Activated T-helper 1 cell treated with Interleukin-2 at 50 U/mL for 16 hours (primary cell): Measurements from ENCODE around the gene RCCD1.
"Not testable (repeated sequence)": the region's sequence is repeated elsewhere in the genome, so short reads cannot be mapped to it uniquely, and the experiment has no call there.

ENCODE experiments used
- DNase-seq: peaks from one replicate; pipeline ENCODE4 v3.0.0-alpha.2; 2020; ENCODE audit warnings: low read depth

The RCCD1 gene, protein sequence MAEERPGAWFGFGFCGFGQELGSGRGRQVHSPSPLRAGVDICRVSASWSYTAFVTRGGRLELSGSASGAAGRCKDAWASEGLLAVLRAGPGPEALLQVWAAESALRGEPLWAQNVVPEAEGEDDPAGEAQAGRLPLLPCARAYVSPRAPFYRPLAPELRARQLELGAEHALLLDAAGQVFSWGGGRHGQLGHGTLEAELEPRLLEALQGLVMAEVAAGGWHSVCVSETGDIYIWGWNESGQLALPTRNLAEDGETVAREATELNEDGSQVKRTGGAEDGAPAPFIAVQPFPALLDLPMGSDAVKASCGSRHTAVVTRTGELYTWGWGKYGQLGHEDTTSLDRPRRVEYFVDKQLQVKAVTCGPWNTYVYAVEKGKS

DNA sequence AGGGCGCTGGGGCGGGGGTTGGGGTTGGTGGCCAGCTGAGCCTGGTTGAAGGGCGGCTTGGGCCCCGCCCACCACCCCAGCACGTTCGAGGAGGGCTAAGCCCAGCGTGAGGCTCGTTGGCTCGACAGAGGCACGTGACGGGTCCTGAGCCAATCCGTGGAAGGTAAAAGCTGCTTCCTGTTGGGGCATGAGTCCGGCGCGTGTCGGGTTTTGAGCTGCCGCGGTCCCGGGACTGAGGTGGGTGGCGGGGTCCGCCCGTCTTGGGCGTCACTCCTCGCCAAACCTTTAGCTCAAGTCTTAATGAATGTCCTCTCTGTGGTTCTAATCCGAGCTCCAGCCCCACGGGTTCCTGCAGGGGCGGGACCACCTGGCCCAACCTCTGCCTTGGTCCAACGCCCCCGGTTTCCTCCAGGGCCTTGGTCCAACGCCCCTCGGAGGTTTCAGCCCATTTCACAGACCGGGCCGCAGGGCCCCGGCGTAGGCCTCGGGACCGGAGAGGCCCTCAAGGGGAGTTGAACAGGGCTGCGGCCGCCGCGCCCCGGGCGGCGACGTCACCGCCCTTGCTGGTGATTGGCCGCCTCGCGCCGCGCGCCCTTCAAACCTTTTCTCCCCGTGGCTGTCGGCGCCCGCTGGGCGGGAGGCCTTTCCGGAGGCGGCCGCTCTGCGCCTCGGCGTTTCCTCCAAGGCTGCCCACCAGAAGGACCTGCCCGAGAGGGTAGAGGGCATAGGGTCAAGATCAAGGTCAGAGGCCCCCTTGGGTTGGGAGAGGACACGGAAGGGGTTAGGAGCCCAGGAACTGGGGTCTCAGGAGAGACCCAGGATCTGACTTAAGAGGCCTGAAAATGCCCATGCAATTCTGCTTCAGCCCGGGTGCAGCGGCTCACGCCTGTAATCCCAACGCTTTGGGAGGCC lies at the start of gene RCCD1:
Gene RCCD1, plus strand, starts transcription at position 173 of the 912 bp plus-strand sequence. CDS start 1,851 bp downstream, outside the sequence.
- peak; percentile 78 for DNase-seq

DNA sequence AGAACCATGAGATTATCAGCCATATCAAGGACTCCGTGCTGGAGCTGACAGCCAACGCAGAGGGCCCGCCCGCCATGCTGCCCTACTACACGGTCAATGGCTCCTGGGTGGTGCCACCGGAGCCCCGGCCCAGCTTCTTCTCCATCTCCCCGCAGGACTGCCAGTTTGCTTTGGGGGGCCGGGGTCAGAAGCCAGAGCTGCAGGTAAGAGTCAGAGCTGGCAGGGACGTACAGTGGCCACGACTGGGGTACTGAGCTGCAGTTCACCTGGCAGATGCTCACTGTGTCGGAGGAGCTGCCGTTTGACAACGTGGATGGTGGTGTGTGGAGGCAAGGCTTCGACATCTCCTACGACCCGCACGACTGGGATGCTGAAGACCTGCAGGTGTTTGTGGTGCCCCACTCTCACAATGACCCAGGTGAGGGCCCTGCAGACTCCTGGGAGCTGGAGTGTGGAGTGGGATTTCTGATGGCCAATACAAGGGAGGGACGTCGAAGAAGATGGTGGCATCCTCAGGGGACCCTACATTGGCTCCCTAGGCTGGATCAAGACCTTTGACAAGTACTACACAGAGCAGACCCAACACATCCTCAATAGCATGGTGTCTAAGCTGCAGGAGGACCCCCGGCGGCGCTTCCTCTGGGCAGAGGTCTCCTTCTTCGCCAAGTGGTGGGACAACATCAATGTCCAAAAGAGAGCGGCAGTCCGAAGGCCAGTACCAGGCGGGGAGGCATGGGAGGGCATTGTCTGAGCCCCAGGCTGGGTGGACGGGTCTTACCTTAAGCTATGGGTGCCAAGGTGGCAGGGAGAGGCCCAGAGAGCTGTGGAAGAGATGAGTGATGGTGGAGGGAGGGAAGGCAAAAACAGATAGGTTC lies 49.1 kb upstream of the RCCD1 start:
- DNase-seq = no peak

DNA sequence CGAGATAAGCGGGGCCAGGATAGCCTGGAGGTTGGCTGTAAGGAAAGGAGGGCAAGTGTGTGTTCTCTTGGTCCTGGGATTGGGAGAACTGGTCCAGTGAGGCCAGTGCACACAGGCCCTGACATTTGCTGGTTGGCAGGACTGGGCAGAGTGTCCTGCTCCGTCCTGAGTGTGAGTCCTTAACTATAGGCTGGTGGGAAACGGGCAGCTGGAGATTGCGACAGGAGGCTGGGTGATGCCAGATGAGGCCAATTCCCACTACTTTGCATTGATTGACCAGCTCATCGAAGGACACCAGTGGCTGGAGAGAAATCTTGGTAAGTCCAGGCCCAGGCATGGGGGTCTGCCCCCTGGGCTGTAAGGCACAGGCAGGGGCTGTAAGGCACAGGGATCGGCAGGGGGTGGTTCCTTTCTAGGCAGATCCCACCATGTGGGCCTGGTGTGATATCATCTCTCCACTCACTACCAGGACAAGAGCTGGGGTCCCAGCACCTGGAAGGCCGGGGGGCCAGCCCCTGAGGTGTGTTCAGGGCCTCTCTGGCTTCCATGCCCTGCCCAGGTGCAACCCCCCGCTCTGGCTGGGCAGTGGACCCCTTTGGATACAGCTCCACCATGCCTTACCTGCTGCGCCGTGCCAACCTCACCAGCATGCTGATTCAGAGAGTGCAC lies 48.4 kb upstream of the RCCD1 start:
- DNase-seq = no peak

DNA sequence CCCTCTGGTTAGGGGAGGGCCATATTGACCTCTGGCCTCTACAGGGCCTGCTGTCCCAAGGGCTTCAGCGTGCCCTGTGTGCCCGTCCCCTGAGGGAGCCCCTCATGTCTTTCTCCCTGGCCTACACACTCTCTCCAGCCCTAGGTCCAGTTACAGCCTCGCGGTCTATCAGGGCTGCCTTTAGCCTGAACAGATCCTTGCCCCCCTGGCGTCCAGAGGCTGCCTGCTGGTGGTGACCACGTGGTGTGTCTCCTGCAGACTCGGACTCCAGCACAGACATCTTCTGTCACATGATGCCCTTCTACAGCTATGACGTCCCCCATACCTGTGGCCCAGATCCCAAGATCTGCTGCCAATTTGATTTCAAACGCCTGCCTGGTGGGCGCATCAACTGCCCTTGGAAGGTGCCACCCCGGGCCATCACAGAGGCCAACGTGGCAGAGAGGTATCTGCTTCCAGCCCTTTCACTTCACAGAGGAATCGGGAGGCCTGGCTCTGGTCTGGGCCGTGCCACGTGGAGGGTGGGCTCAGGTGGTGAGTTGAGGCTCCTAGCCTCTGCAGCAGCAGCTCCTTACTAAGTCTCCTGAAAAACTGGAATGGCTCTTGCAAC lies 47.5 kb upstream of the RCCD1 start:
- DNase-seq = no peak

DNA sequence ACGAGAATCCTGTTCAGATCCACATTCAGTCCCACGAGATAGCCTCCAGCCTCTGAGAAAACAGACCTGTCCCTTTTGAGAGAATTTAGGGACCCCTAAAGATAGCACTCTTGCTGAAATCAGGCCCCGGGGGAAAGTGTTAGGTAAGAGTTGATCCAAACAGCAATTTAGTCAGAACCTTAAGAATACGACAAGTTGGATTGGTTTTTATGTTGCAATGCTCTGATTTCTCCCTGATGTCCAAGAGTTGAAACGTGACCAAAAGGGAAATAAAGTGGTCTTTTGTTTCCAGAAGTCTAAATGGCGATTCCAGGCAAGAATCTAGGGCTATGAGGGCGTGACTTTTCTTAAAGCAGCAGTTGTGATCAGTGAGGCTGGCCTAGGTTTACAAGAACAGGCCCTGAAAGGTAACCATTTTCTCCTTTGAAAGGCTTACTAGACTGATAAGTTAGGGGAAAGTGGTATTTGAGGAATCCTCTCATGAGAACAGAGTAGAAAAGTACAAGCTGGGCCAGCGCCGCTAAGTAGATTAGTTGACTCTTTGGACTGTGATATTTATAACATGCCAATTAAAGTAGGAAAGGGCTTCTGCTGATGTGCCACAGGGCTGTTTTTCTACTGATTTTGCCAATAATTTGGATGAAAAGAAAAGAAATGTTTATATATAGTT lies 46.7 kb upstream of the RCCD1 start:
- no peak for DNase-seq

DNA sequence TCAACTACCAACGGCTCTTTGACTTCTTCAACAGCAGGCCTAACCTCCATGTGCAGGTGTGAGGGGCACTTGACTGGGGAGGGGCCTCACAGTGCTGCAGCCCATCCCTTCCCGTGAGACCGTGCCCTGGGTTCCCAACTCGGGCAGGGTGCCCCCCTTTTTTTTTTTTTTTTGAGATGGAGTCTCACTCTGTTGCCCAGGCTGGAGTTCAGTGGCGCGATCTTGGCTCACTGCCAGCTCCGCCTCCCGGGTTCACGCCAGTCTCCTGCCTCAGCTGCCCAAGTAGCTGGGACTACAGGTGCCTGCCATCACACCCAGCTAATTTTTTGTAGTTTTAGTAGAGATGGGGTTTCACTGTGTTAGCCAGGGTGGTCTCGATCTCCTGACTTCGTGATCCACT lies 45.2 kb upstream of the RCCD1 start:
- DNase-seq = not testable (repeated sequence)

DNA sequence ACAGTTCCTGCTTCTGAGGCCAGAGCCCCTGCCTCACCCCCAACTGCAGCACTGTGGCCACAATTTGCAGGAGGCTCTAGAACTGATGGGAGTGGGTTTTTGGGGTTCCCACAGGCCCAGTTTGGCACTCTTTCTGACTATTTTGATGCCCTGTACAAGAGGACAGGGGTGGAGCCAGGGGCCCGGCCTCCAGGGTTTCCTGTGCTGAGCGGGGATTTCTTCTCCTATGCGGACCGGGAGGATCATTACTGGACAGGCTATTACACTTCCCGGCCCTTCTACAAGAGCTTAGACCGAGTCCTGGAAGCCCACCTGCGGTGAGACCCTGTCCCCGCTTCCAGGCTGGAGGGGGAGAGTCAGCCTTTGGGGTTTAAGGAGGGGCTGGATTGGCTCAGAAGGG lies 44.7 kb upstream of the RCCD1 start:
- no peak for DNase-seq

DNA sequence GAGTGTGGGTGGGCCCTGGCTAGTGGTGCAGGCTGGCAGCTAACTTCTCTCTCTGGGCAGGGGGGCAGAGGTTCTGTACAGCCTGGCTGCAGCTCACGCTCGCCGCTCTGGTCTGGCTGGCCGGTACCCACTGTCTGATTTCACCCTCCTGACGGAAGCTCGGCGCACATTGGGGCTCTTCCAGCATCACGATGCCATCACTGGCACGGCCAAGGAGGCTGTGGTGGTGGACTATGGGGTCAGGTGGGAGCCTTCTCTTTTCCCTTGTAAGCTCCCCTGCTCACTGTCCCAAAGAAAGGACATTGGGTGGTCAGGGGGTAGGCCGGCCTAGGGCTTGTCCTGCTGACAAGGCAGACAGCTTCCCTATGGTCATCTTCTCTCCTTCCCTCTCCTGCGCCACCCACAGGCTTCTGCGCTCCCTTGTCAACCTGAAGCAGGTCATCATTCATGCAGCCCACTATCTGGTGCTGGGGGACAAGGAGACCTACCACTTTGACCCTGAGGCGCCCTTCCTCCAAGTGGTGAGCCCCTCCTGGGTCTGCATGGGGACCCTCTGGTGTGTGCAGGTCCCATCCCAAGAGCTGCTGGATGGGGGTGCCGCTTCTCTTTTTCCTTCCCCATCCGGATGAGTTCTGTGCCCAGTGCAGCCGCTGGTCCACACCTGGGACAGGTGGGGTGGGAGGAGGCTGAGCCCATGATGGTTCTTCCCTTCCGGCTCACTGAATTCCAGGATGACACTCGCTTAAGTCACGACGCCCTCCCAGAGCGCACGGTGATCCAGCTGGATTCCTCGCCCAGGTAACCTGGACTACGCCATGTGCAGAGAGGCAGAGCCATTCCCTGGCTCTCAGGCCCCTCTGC lies 44.0 kb upstream of the RCCD1 start:
- DNase-seq = no peak

DNA sequence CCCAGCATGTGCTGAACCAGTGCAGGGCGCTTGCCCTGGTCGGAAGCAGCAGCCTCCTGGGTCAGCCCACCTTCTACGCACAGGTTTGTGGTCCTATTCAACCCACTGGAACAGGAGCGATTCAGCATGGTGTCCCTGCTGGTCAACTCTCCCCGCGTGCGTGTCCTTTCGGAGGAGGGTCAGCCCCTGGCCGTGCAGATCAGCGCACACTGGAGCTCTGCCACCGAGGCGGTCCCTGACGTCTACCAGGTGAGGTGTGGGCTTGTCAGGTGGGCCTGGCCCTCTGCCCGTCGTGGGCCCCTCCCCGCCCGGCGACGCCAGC lies 43.4 kb upstream of the RCCD1 start:
- no peak for DNase-seq

DNA sequence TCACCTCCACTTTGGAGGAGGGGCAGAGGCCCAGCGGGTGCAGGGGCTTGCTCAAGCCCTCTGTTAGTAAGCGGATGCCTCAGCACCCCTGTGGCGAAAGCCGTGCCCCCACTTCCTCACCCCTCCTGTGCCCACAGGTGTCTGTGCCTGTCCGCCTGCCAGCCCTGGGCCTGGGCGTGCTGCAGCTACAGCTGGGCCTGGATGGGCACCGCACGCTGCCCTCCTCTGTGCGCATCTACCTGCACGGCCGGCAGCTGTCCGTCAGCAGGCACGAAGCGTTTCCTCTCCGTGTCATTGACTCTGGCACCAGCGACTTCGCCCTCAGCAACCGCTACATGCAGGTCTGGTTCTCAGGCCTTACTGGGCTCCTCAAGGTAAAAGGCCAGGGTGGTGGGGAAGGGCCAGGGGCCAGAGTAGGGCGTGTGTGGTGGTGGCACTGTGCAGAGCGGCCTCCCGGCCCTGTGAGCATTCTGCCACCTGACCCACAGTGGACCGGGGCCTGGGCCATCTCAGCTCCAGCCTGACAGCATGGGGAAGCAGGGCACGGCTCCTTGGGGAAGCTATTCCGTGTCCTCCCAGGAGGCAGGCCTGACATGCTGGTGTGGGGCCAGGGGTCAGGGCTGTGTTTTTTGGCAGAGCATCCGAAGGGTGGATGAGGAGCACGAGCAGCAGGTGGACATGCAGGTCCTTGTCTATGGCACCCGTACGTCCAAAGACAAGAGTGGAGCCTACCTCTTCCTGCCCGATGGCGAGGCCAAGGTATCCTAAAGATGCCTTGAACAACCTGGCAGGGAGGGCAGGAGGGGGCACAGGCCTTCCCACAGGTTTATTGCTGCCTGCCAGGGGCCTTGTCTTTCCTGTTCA lies 42.5 kb upstream of the RCCD1 start:
- DNase-seq = no peak

DNA sequence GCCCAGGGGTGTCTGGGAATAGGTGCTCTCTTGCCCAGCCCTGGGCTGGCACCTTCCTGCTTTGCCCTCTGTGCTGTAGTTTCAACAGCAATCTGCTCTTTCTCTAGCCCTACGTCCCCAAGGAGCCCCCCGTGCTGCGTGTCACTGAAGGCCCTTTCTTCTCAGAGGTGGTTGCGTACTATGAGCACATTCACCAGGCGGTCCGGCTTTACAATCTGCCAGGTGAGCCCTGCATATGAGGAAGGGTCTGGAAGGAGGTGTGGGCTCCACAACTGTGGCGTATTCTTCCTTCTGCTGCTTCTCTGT lies 42.0 kb upstream of the RCCD1 start:
- DNase-seq = no peak

DNA sequence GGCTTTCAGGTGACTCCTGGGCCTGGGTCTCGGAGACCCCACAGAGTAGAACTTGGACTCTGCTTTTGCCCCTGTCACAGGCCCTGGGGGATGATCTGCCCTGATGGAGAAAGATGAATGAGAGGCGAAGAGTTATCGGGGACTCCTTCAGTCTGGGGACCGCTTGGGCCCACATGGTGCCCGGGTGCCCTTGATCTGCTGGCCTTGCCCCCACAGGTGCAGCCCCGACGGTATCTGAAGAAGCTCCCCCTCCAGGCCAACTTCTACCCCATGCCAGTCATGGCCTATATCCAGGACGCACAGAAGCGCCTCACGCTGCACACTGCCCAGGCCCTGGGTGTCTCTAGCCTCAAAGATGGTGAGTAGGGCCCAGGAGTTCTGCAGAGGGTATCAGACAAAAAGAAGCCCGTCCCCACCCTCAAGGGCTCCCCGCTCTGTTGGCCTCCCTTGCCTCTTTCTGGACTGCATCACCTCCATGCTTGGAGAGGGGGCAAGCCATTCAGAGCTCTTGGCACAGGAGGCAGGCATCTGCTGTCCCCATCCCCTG lies 41.2 kb upstream of the RCCD1 start:
- DNase-seq = no peak

DNA sequence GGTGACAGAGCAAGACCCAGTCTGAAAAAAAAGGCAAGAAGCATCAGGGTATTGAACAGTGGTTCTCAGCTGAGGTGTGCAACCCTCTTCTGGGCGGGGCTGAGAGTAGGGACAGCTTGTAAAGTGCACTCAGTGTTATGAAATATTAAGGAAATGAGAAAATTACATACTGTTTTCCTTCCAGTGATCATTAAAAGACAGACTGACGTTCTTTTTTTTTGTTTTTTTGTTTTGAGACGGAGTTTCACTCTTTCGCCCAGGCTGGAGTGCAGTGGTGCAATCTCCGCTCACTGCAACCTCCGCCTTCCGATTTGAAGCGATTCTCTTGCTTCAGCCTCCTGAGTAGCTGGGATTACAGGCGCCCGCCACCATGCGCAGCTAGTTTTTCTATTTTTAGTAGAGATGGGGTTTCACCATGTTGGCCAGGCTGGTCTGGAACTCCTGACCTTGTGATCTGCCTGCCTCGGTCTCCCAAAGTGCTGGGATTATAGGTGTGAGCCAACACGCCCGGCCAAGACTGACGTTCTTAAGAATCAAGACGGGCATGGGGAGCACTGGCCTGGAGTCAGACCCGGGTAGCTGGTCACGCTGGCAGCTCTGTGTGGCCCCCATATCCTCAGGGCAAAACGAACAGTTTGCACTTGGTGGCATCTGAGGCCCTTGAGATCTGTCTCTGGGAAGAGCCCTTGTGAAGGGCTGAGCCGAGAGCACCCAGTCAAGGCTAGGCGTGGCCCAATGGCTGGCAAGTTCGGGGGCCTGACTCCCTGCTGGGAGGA lies 40.2 kb upstream of the RCCD1 start:
- DNase-seq = no peak

DNA sequence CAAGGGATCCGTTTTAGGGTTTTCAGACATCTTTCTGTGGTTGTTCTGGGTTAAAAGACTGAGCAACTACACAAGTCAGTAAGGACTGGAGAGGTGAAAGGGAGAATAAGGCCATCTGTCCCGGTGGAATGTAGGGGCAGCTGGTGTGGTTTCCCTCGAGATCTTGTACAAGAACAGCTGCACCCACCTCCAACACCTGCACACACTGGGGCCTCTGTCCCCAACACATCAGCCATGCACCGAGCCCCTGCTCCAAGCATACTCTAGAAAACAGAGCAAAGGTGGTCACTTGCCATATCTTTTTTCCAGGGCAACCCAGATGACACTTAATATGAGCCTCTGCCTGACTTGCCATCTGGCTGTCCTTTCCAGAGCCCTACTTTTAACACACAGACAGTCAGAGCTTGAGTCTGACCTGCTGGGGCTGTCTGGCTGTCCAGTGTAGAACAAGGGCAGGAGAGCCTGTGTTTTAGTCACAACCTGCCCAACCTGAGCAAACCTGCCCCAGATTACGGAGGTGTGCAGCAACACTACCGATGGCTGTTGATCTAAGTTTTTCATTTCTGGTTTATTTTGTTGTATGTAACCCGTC lies 39.4 kb upstream of the RCCD1 start:
- no peak for DNase-seq

DNA sequence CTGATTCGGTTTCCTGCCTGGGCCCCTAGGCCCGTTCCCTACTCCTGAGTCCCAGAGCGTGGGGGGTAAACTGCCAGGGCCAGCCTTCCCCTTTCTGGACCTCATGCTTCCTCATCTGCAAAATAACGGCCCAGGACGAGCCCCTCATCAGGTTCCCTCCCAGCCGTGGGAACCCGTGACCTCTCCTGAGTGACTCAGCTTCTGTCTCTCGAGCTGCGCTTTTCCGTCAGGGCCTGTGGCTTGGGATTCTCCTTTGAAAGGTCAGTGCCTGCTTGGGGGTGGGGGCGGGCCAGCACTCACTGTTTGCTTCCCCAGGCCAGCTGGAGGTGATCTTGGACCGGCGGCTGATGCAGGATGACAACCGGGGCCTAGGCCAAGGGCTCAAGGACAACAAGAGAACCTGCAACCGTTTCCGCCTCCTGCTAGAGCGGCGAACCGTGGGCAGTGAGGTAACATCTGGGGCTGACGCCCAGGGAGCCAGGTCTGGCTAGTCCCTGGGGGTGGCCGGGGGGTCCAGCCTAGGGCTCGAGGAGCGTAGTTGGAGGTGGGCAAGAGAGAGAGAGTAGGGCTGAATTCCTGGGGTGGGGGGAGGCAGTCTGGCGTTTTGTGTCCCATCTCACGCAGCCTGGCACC lies 38.8 kb upstream of the RCCD1 start:
- DNase-seq = no peak

DNA sequence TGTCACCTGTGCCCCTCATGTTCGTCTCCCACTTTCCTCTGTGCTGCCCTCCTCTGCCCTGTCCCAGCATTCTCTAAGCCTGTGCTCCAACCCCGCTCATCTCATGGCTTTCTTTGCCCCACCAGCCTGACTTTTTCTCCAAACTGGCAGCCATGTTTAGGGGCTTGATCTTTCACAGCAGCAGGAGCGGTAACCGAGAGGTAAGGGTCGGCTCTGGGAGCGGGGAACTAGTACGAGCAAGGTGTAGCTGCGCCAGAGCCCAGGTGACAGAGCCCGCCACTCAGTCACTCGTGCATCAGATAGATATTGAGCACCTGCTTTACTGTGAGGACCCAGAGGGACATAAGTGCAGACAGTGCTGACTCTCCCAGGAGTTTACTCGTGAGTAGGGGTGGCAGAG lies 38.2 kb upstream of the RCCD1 start:
- DNase-seq = no peak

DNA sequence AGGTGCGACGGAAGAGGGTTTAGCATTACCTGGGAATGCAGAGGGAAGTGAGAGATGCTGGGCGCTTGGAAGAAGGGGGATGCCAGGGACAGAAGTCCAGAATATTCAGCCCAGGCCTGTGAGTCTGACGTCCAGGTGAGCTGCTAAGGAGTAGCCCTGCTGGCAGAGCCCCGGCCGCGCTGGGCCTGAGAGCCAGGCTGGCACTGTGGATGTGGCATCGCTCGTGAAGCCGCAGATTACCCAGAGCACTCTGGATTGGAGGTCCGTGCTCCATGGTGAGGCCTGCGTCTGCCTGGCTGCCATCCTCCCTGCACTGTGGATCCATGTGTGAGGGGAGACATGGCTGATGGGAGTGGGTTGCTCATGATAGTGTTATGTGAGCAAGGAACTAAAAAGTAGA lies 37.1 kb upstream of the RCCD1 start:
- no peak for DNase-seq
